Liver (tissue), 3 donors: ENCODE data around the gene ATXN7L3.

ENCODE experiments used
- JUND ChIP-seq, 2 donors: IDR thresholded peaks; 2 replicates each; pipeline ENCODE4 v1.6.1; 2016; ENCODE audit warnings: antibody characterized with exemption in 2 of 2
- REST ChIP-seq: IDR thresholded peaks from 2 replicates; pipeline ENCODE4 v1.6.1; 2016; ENCODE audit warnings: antibody characterized with exemption, mild to moderate bottlenecking
- YY1 ChIP-seq: IDR thresholded peaks from 2 replicates; pipeline ENCODE4 v1.6.1; 2016; ENCODE audit warnings: antibody characterized with exemption, mild to moderate bottlenecking
- TF ChIP-seq, protein P1 (sequence below): fragments of 150-350 bp; IDR thresholded peaks from 2 replicates; pipeline ENCODE4 v1.5.1; 2017; ENCODE audit warnings: improper control_type of control experiment, low read depth, low read length; ENCODE audit not compliant: missing input control
- TF ChIP-seq, protein P2 (sequence below): IDR thresholded peaks from 2 replicates; pipeline ENCODE4 v1.6.1; 2016; ENCODE audit warnings: antibody characterized with exemption
- donor health status: healthy.
- donor health status: healthy.

GRCh38 chr17:44171931-44172455, 27.7 kb downstream of the ATXN7L3 start:
- no peak for TF ChIP-seq YY1
- TF ChIP-seq, protein P1, sequence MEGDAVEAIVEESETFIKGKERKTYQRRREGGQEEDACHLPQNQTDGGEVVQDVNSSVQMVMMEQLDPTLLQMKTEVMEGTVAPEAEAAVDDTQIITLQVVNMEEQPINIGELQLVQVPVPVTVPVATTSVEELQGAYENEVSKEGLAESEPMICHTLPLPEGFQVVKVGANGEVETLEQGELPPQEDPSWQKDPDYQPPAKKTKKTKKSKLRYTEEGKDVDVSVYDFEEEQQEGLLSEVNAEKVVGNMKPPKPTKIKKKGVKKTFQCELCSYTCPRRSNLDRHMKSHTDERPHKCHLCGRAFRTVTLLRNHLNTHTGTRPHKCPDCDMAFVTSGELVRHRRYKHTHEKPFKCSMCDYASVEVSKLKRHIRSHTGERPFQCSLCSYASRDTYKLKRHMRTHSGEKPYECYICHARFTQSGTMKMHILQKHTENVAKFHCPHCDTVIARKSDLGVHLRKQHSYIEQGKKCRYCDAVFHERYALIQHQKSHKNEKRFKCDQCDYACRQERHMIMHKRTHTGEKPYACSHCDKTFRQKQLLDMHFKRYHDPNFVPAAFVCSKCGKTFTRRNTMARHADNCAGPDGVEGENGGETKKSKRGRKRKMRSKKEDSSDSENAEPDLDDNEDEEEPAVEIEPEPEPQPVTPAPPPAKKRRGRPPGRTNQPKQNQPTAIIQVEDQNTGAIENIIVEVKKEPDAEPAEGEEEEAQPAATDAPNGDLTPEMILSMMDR = no peak
- TF ChIP-seq JUND (IDR thresholded peaks at IDR 0.05) = no peak
- no peak for TF ChIP-seq REST
- TF ChIP-seq, protein P2, sequence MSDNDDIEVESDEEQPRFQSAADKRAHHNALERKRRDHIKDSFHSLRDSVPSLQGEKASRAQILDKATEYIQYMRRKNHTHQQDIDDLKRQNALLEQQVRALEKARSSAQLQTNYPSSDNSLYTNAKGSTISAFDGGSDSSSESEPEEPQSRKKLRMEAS = no peak
